Measurements from ENCODE around the gene DHCR24. TPM values are rescaled to one million over a fixed set of nuclear protein-coding genes. Genes with fewer than 3 reads are reported as not detected.

Gene DHCR24
- total and polyA plus RNA-seq, 2 donors (not counting 3 experiments of a cell fraction or from before 2014, with no cell fraction given) = 223 to 239 TPM

GRCh38 chr1:54884135-54884586 lies 2.8 kb downstream of the DHCR24 start:
- dilution Hi-C loops (cut with MboI; ENCODE audit: extremely low pct_ligation_motif_present, low sequenced_read_pairs) (no loop called here), intact Hi-C loops (cut with micrococcal nuclease) (no loop called here)
- TF ChIP-seq CTCF (IDR thresholded peaks at IDR 0.05; ENCODE audit: extremely low read depth in 1 of 2, insufficient read depth in 1 of 2, low read depth in 1 of 2, low read length in 2 of 2) (no peak), EZH2 (IDR thresholded peaks at IDR 0.05; ENCODE audit: borderline replicate concordance, low read depth, low read length, severe bottlenecking) (no peak), MYC (IDR thresholded peaks at IDR 0.05; ENCODE audit: low read depth, low read length) (no peak), FOS (IDR thresholded peaks at IDR 0.05; ENCODE audit: borderline replicate concordance, insufficient read depth, low read length) (no peak), POLR2A (IDR thresholded peaks at IDR 0.05; ENCODE audit: low read depth, low read length) (no peak), MAX (IDR thresholded peaks at IDR 0.05; ENCODE audit: insufficient read depth, insufficient read length) (no peak), POLR2AphosphoS5 (IDR thresholded peaks at IDR 0.05; ENCODE audit: insufficient read depth, low read depth, low read length) (no peak), GATA2 (IDR thresholded peaks at IDR 0.05; ENCODE audit: insufficient read depth, insufficient read length, low read depth, low read length) (no peak), JUN (IDR thresholded peaks at IDR 0.05; ENCODE audit: borderline replicate concordance, insufficient read depth, insufficient read length, low read depth) (no peak)
- CTCF ChIA-PET = interaction anchor here (1.1 to 2.0 kb wide), 3 partner anchors 10 to 138 kb away, joined by 3 to 10 read pairs (median 6); no protein-coding TSS in a partner anchor
- H4K20me1 ChIP-seq (replicated peaks; ENCODE audit: control insufficient read depth, extremely low read depth, insufficient read depth, low read length) = peaks cover 4% of the 10 kb centered on the region
- no peaks in the 10 kb centered on the region for H3K27me3 ChIP-seq (ENCODE audit: control insufficient read depth in 2 of 2, insufficient read depth in 2 of 2, low read length in 2 of 2)
- DNase-seq (ENCODE audit: low read depth, low spot score) (no peak), FAIRE-seq (peak; percentile 69)
- H3K4me2 ChIP-seq (ENCODE audit: insufficient read depth, low read length) = peak overlapping the region; percentile 44
- H3K36me3 ChIP-seq (ENCODE audit: control insufficient read depth in 2 of 2, extremely low read depth in 1 of 2, insufficient read depth in 2 of 2, low read length in 2 of 2) = peaks cover 2 to 3% of the 10 kb centered on the region in 2 experiments
- BruUV-seq (replicated peaks) = no TSS peak
- H3K4me3 ChIP-seq (replicated peaks in 1 of 3; ENCODE audit: insufficient read depth in 1 of 3, low read depth in 1 of 3, low read length in 3 of 3) = no peak overlapping the region
- peaks cover 32% of the 10 kb centered on the region for H3K4me1 ChIP-seq (ENCODE audit: control insufficient read depth, extremely low read depth, insufficient read depth, low read length)
- POLR2A ChIA-PET = no interaction called here
- peaks cover 77% of the 10 kb centered on the region for H3K79me2 ChIP-seq (ENCODE audit: control insufficient read depth, insufficient read depth, low read length)
- no peak overlapping the region for H2AFZ ChIP-seq (ENCODE audit: low read depth, low read length)
- H3K27ac ChIP-seq (ENCODE audit: insufficient read depth, low read depth, low read length) = no peak overlapping the region
- no peaks in the 10 kb centered on the region for H3K9me1 ChIP-seq (replicated peaks; ENCODE audit: control insufficient read depth, extremely low read depth, insufficient read depth, low read length)
- no peaks in the 10 kb centered on the region for H3K9me3 ChIP-seq (replicated peaks; ENCODE audit: control insufficient read depth, insufficient read depth, low read length)
- no peak overlapping the region for H3K9ac ChIP-seq (replicated peaks; ENCODE audit: extremely low read depth, insufficient read depth, low read length)

All from endothelial cell of umbilical vein (primary cell).